B cell (primary cell): Measurements from ENCODE around the gene EYA4. TPM values are rescaled to one million over a fixed set of nuclear protein-coding genes. Genes with fewer than 3 reads are reported as not detected.

Source experiments
- ATAC-seq: fragments of 200-7000 bp; cut with Tn5 transposase; one replicate; pipeline ENCODE4 v1.10.0; 2021; ENCODE audit warnings: low read depth, mild to moderate bottlenecking, moderate number of reproducible peaks, moderate library complexity
- CTCF ChIA-PET: fragments of 350-600 bp; sonication (Branson Sonifier 250); formaldehyde crosslinking; loops from one replicate; lab custom pipeline; 2021; ENCODE audit warnings: antibody characterized with exemption, inconsistent platforms; lab: Charles Lee
- POLR2A ChIA-PET: fragments of 350-600 bp; sonication (Branson Sonifier 250); formaldehyde crosslinking; loops from one replicate; lab custom pipeline; 2021; ENCODE audit warnings: antibody characterized with exemption; lab: Charles Lee
- DNase-seq: peaks from one replicate; pipeline ENCODE4 v3.0.0; 2013
- H2AFZ ChIP-seq: 2 replicates; pipeline ENCODE4 v1.6.1; 2012; ENCODE audit warnings: mild to moderate bottlenecking, low read depth, low read length; ENCODE audit not compliant: insufficient read depth, poor library complexity, severe bottlenecking
- H3K27ac ChIP-seq, 2 donors: 1 replicate in 1 of 2; 2 replicates in 1 of 2; pipeline ENCODE4 v1.5.1; 2012 to 2013; ENCODE audit warnings: low read length in 2 of 2, mild to moderate bottlenecking in 2 of 2, moderate library complexity in 1 of 2
- H3K27me3 ChIP-seq, 4 experiments: fragments of 200-600 bp in 1 of 4; sonication (generic) in 1 of 4; replicated peaks in 1 of 4; 1 replicate in 2 of 4; 2 replicates in 2 of 4; pipeline versions ENCODE4 v1.6.1 to v1.7.0; 2013 to 2016; ENCODE audit warnings: low read length in 3 of 4, mild to moderate bottlenecking in 2 of 4, mixed read lengths in 1 of 4, moderate library complexity in 1 of 4; ENCODE audit not compliant: insufficient read depth in 4 of 4, control insufficient read depth in 3 of 4; ENCODE audit errors: control extremely low read depth in 1 of 4
- H3K36me3 ChIP-seq, 2 experiments: replicated peaks in 1 of 2; 1 replicate in 1 of 2; 2 replicates in 1 of 2; pipeline versions ENCODE4 v1.6.1 to v1.7.1; 2013; ENCODE audit warnings: low read length in 1 of 2; ENCODE audit not compliant: insufficient read depth in 2 of 2, control insufficient read depth in 1 of 2; ENCODE audit errors: control extremely low read depth in 1 of 2, extremely low read depth in 1 of 2
- H3K4me1 ChIP-seq, 2 donors: fragments of 200-600 bp in 1 of 2; sonication (generic) in 1 of 2; 1 replicate in 1 of 2; 2 replicates in 1 of 2; pipeline versions ENCODE4 v1.5.1 to v1.6.1; 2013 to 2017; ENCODE audit warnings: low read length in 2 of 2; ENCODE audit not compliant: control insufficient read depth in 2 of 2, insufficient read depth in 2 of 2
- H3K4me2 ChIP-seq: replicated peaks from 2 replicates; pipeline ENCODE3; 2012; ENCODE audit warnings: mild to moderate bottlenecking, low read depth, low read length; ENCODE audit not compliant: poor library complexity, severe bottlenecking
- H3K4me3 ChIP-seq, 5 experiments: fragments of 200-600 bp in 1 of 5; sonication (generic) in 1 of 5; 1 replicate in 3 of 5; 2 replicates in 2 of 5; pipeline versions ENCODE4 v1.5.1 to v1.7.0; 2011 to 2016; ENCODE audit warnings: low read length in 4 of 5, mild to moderate bottlenecking in 4 of 5, low read depth in 2 of 5, control low read depth in 1 of 5, moderate library complexity in 1 of 5; ENCODE audit not compliant: insufficient read depth in 1 of 5; ENCODE audit errors: control extremely low read depth in 1 of 5, extremely low read depth in 1 of 5
- H3K79me2 ChIP-seq: fragments of 200-600 bp; sonication (generic); one replicate; pipeline ENCODE4 v1.6.0; 2016; ENCODE audit warnings: low read length; ENCODE audit not compliant: control insufficient read depth, insufficient read depth
- H3K9ac ChIP-seq: fragments of 200-600 bp; sonication (generic); 2 replicates; pipeline ENCODE4 v1.6.1; 2017; ENCODE audit warnings: mild to moderate bottlenecking, low read length, moderate library complexity
- H3K9me3 ChIP-seq, 3 donors: one replicate each; pipeline versions ENCODE4 v1.6.1 to v1.7.1; 2013; ENCODE audit warnings: low read length in 2 of 3; ENCODE audit not compliant: control insufficient read depth in 2 of 3, insufficient read depth in 1 of 3; ENCODE audit errors: control extremely low read depth in 1 of 3
- H4K20me1 ChIP-seq: 2 replicates; pipeline ENCODE4 v1.6.0; 2012; ENCODE audit warnings: mild to moderate bottlenecking, low read length; ENCODE audit not compliant: insufficient read depth, control insufficient read depth, poor library complexity, severe bottlenecking
- H3K27ac Mint-ChIP-seq: one replicate; pipeline ENCODE4 v1.8.0; 2021; ENCODE audit warnings: mixed read lengths
- H3K27me3 Mint-ChIP-seq: one replicate; pipeline ENCODE4 v1.8.0; 2021; ENCODE audit warnings: mixed read lengths
- H3K4me1 Mint-ChIP-seq: one replicate; pipeline ENCODE4 v1.8.0; 2021; ENCODE audit warnings: mixed read lengths
- H3K4me3 Mint-ChIP-seq: one replicate; pipeline ENCODE4 v1.8.0; 2021; ENCODE audit warnings: mixed read lengths
- H3K9me3 Mint-ChIP-seq: one replicate; pipeline ENCODE4 v1.8.0; 2022; ENCODE audit warnings: mixed read lengths; ENCODE audit not compliant: insufficient read depth
- EZH2 ChIP-seq: IDR thresholded peaks from 2 replicates; pipeline ENCODE4 v1.6.1; 2012; ENCODE audit warnings: borderline replicate concordance, low read depth, mild to moderate bottlenecking, moderate library complexity, low read length; ENCODE audit not compliant: insufficient read depth, poor library complexity, severe bottlenecking
- WGBS: methylation state at CpG from one replicate; pipeline ENCODE4 v1.1.5; 2013; ENCODE audit warnings: missing lambda C conversion rate; ENCODE audit not compliant: insufficient coverage; 5-methylcytosine and 5-hydroxymethylcytosine counted together
- intact Hi-C: fragments of 100-400 bp; cut with micrococcal nuclease; formaldehyde crosslinking; loops from one replicate; pipeline ENCODE4 v1.10.0; 2022
- polyA plus RNA-seq: library from polyadenylated mRNA; depleted of rRNA; stranded (reverse); fragments of >200 nt; gene quantifications from 2 replicates; pipeline ENCODE4 v1.2.3, GENCODE V29; 2012
- total RNA-seq, 2 donors: library from RNA; stranded (reverse); fragments of 120-200 nt in 1 of 2; gene quantifications; 1 replicate in 1 of 2; 2 replicates in 1 of 2; pipeline versions ENCODE4 v1.2.3 to v1.2.4, GENCODE V29; 2013 to 2022
- TF ChIP-seq, protein P1 (sequence below): fragments of 200-600 bp; IDR thresholded peaks from one replicate; pipeline ENCODE4 v1.8.0; 2022; ENCODE audit warnings: antibody characterized with exemption, mild to moderate bottlenecking

The EYA4 gene
- total and polyA plus RNA-seq, 2 donors (not counting 1 experiment from before 2014, with no cell fraction given), result 0.49 TPM; not detected in 1

- no peak overlapping the region for H3K4me2 ChIP-seq
- H3K9me3 ChIP-seq, result no peaks in the 10 kb centered on the region
- H3K79me2 ChIP-seq, result no peaks in the 10 kb centered on the region
- no peak for ATAC-seq
- no peaks in the 10 kb centered on the region for H4K20me1 ChIP-seq
- Mint-ChIP-seq H3K27me3 (peaks cover 4% of the 10 kb centered on the region), H3K4me1 (no peaks in the 10 kb centered on the region), H3K4me3 (no peak overlapping the region), H3K9me3 (no peaks in the 10 kb centered on the region), H3K27ac (no peak overlapping the region)
- no peaks in the 10 kb centered on the region for H3K27me3 ChIP-seq
- no peak for DNase-seq
- H2AFZ ChIP-seq, result no peak overlapping the region
- H3K4me3 ChIP-seq, result no peak overlapping the region
- ChIA-PET CTCF (no interaction called here), POLR2A (no interaction called here)
- TF ChIP-seq EZH2, result no peak
- H3K36me3 ChIP-seq, result no peaks in the 10 kb centered on the region
- 80% methylated on average over 1 of the region's 4 CpGs for WGBS
- intact Hi-C loops, result no loop called here
- no peak overlapping the region for H3K9ac ChIP-seq
- no peaks in the 10 kb centered on the region for H3K4me1 ChIP-seq
- H3K27ac ChIP-seq, result no peak overlapping the region
These were observed 225.5 kb downstream of the EYA4 start for GRCh38 chr6:133466680-133467079.

DNA sequence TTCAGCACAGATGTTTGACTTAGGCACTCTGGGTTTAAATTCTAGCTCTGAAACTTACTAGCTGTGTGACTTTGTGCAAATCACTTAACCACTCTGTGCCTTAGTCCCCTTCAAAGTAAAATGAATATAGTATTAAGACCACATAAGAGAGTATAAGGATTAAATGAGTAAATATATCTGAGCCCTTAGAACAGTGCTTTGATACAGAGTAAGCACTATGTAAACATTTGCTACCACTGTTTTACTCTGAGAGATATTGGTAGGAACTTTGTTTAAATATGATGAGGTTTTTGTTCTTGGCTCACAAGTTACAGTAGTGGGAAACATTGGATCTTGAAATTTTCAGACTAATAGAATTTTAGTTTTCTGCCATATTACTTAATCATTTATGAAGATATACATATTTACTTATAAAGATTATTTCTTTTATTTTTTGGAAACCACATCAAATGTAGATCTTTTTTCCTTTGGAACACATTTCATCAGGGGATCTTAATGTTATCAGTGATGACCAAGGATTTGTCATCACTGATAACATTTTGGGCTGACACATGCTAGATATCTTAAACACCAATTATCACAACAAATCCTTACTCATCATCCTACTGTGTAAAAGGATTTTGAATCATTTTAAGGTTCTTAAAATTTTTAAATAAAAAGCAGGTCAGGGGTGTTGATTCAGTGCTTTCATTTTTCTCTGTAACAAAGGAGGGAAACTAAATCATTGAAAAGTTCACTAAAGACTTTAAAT is 226.2 kb downstream of the EYA4 start:
- Histone ChIP-seq H3K9me3 (no peaks in the 10 kb centered on the region), H3K27me3 (no peaks in the 10 kb centered on the region), H3K4me3 (no peak overlapping the region), H3K4me1 (no peaks in the 10 kb centered on the region), H2AFZ (no peak overlapping the region), H4K20me1 (no peaks in the 10 kb centered on the region), H3K4me2 (no peak overlapping the region), H3K9ac (no peak overlapping the region), H3K79me2 (no peaks in the 10 kb centered on the region), H3K27ac (no peak overlapping the region), H3K36me3 (no peaks in the 10 kb centered on the region)
- H3K27me3 Mint-ChIP-seq, result peaks cover 4% of the 10 kb centered on the region
- ChIA-PET POLR2A (no interaction called here), CTCF (no interaction called here)
- H3K4me1 Mint-ChIP-seq, result no peaks in the 10 kb centered on the region
- H3K27ac Mint-ChIP-seq, result no peak overlapping the region
- H3K9me3 Mint-ChIP-seq, result no peaks in the 10 kb centered on the region
- TF ChIP-seq, protein P1, sequence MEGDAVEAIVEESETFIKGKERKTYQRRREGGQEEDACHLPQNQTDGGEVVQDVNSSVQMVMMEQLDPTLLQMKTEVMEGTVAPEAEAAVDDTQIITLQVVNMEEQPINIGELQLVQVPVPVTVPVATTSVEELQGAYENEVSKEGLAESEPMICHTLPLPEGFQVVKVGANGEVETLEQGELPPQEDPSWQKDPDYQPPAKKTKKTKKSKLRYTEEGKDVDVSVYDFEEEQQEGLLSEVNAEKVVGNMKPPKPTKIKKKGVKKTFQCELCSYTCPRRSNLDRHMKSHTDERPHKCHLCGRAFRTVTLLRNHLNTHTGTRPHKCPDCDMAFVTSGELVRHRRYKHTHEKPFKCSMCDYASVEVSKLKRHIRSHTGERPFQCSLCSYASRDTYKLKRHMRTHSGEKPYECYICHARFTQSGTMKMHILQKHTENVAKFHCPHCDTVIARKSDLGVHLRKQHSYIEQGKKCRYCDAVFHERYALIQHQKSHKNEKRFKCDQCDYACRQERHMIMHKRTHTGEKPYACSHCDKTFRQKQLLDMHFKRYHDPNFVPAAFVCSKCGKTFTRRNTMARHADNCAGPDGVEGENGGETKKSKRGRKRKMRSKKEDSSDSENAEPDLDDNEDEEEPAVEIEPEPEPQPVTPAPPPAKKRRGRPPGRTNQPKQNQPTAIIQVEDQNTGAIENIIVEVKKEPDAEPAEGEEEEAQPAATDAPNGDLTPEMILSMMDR, result no peak
- TF ChIP-seq EZH2, result no peak
- ATAC-seq (no peak), DNase-seq (no peak)
- intact Hi-C loops, result no loop called here
- H3K4me3 Mint-ChIP-seq, result no peak overlapping the region
